ENCODE results near the gene TUBB2B. TPM values are rescaled to one million over a fixed set of nuclear protein-coding genes. Genes with fewer than 3 reads are reported as not detected.

Gene TUBB2B
- total RNA-seq, 2 experiments from 2014 or later = not detected

DNA sequence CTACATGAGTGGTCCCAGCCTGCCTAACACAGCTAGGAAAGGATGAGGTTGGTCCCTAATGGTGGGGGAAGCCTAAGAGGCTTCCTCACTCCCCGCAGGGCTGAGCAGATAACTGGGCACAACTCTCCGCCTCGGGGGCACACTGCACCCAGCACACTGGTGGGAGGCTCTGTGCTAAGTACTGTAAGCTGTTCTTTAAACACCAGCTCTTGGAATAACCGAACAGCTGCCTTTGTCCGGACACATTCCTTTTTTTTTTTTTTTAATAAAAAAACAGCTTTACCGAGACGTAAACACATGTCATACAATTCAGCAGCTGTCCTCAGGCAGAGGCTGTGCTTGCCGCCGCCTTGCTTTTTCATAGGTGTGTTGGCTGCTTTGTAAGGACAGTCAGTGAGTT lies 38.2 kb upstream of the TUBB2B start:
- H3K27me3 Mint-ChIP-seq = no peaks in the 10 kb centered on the region
- no peak overlapping the region for H3K4me3 Mint-ChIP-seq
- no peaks in the 10 kb centered on the region for H3K9me3 Mint-ChIP-seq
- ChIA-PET POLR2A (no interaction called here), CTCF (interaction anchor here (1.5 kb wide), 1 partner anchor 14 kb away, joined by 5 read pairs; no protein-coding TSS in a partner anchor)
- peaks cover 32% of the 10 kb centered on the region for H3K4me1 Mint-ChIP-seq
- H3K36me3 Mint-ChIP-seq (ENCODE audit: low read depth) = peaks cover 12% of the 10 kb centered on the region
- DNase-seq = no peak
- no peak overlapping the region for H3K27ac Mint-ChIP-seq

DNA sequence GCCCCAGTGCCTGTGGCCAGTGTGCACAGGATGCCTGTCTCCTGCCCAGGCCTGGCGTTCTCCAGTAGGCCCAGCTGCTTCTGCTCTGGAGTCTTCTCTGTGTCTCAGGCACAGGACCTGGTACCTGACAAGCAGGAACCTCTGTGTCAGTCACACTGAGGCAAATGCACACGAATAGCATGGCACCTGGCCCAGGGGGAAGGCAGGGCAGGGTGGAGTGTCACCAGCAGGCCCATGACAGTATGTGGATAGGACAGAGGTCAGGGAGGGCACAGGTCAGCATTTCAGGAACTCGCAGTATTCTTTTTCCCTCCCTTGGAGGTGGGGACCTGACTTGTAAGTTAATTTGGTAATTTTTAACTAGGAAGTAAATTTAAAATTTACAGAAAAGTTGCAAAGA lies 36.9 kb upstream of the TUBB2B start:
- ChIA-PET CTCF (no interaction called here), POLR2A (interaction anchor here (0.6 to 1.0 kb wide), 2 partner anchors 623 to 755 kb away, joined by 3 to 4 read pairs; no protein-coding TSS in a partner anchor)
- H3K27ac Mint-ChIP-seq = no peak overlapping the region
- H3K4me3 Mint-ChIP-seq = no peak overlapping the region
- DNase-seq = no peak
- H3K27me3 Mint-ChIP-seq = no peaks in the 10 kb centered on the region
- peaks cover 10% of the 10 kb centered on the region for H3K36me3 Mint-ChIP-seq (ENCODE audit: low read depth)
- no peaks in the 10 kb centered on the region for H3K9me3 Mint-ChIP-seq
- H3K4me1 Mint-ChIP-seq = peaks cover 40% of the 10 kb centered on the region

DNA sequence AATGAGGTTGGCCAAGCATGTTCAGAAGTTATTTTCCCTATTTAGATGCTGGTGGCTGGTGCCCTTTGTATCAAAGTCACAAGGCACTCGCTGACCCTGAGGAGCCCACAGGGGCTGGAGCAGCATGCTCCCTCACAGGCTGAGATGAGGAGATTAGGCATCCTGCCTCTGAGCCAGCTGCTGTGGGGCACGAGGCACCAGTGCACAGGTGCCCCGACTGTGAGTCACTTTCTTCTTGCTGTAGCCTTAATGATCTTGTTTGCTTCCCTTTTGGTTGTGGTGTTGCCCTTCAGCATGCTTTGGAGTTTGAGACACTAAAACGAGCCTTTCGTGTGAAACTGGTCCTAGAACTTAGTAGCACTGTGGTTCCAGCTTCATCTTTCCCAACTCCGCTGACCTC lies 35.6 kb upstream of the TUBB2B start:
- DNase-seq = no peak
- Mint-ChIP-seq H3K4me1 (peaks cover 41% of the 10 kb centered on the region), H3K4me3 (no peak overlapping the region), H3K36me3 (ENCODE audit: low read depth) (peaks cover 9% of the 10 kb centered on the region), H3K9me3 (no peaks in the 10 kb centered on the region), H3K27ac (no peak overlapping the region), H3K27me3 (no peaks in the 10 kb centered on the region)
- POLR2A ChIA-PET = no interaction called here
- CTCF ChIA-PET = interaction anchor here (1.2 to 1.9 kb wide), 3 partner anchors 9 to 106 kb away, joined by 3 to 4 read pairs (median 3); partner anchors contain the start of gene TUBB2A

- Mint-ChIP-seq H3K36me3 (ENCODE audit: low read depth) (peaks cover 4% of the 10 kb centered on the region), H3K27ac (no peak overlapping the region), H3K4me3 (no peak overlapping the region), H3K9me3 (no peaks in the 10 kb centered on the region), H3K4me1 (peaks cover 42% of the 10 kb centered on the region), H3K27me3 (peaks cover 6% of the 10 kb centered on the region)
- DNase-seq = no peak
- ChIA-PET POLR2A (no interaction called here), CTCF (interaction anchor here (1.9 to 3.9 kb wide), 2 partner anchors 10 to 11 kb away, joined by 4 to 24 read pairs; no protein-coding TSS in a partner anchor)
Measured at GRCh38 chr6:3261921-3262320, 34.5 kb upstream of the TUBB2B start.

DNA sequence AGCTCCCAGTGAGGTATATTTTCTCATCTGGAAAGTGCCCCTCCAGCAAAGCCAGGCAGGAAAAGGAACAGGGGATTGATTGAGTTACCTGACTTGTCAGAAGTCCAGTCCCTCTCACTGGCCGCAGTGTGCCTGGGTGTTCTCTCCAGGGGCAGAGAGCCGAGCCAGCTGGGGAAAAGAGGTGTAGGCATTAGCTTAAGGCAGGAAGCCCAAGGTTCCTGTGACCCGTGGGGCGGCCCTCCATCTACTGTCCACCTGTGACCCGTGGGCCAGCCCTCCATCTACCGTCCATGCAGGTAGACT lies 34.0 kb upstream of the TUBB2B start:
- Mint-ChIP-seq H3K4me1 (peaks cover 42% of the 10 kb centered on the region), H3K4me3 (no peak overlapping the region), H3K27me3 (peaks cover 10% of the 10 kb centered on the region), H3K27ac (no peak overlapping the region), H3K36me3 (ENCODE audit: low read depth) (peaks cover 4% of the 10 kb centered on the region), H3K9me3 (no peaks in the 10 kb centered on the region)
- ChIA-PET POLR2A (no interaction called here), CTCF (interaction anchor here (1.8 to 3.9 kb wide), 2 partner anchors 10 to 18 kb away, joined by 5 to 24 read pairs; no protein-coding TSS in a partner anchor)
- DNase-seq = no peak

DNA sequence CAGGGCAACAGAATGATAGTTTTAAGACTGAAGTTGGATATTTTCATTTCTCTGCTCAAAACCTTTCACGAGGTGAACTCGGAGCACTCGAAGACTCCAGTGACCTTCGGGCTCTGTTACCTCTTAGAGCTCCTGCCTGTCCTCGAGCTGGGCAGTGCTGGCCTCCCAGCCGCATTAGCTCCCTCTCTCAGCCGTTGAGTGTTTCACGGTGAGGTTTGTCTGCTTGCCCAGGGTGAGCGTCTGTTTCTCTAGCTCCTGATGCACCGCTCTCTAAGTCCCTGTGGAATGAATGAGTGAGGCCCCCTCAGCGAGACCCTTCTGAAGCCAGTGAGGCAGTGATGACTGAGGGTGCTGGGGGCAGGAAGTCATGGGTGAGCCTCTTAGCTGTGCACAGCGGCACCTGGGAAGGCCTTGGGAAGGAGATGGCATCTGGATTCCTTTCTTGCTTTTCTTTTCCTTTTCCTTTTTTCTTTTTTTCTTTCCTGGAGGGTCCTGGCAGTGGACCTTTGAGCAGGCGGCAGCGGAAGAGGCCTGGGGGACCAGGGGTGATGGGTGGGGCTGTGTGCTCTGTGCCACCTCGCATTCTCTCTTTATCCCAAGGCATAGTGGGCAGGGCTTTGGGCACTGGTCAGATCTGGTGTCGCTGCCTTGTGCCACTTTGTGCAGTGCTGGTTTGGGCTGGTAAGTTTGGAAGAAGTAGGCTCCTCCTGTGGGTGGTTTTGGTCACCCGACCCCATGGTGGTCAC lies 33.5 kb upstream of the TUBB2B start:
- Mint-ChIP-seq H3K27me3 (peaks cover 10% of the 10 kb centered on the region), H3K9me3 (no peaks in the 10 kb centered on the region), H3K4me1 (peaks cover 42% of the 10 kb centered on the region), H3K4me3 (peak overlapping the region; percentile 56), H3K36me3 (ENCODE audit: low read depth) (peaks cover 4% of the 10 kb centered on the region), H3K27ac (peak overlapping the region; percentile 47)
- no peak for DNase-seq
- CTCF ChIA-PET = interaction anchor here (0.6 to 3.9 kb wide), 3 partner anchors 9 to 403 kb away, joined by 3 to 24 read pairs (median 5); no protein-coding TSS in a partner anchor
- POLR2A ChIA-PET = interaction anchor here (2.0 kb wide), 1 partner anchor 30 kb away, joined by 8 read pairs; no protein-coding TSS in a partner anchor

- peak overlapping the region; percentile 56 for H3K4me3 Mint-ChIP-seq
- ChIA-PET CTCF (interaction anchor here (0.6 to 3.9 kb wide), 8 partner anchors 9 to 403 kb away, joined by 3 to 24 read pairs (median 4); partner anchors contain the start of gene TUBB2A), POLR2A (interaction anchor here (0.7 to 2.0 kb wide), 5 partner anchors 29 to 162 kb away, joined by 3 to 8 read pairs (median 4); no protein-coding TSS in a partner anchor)
- H3K36me3 Mint-ChIP-seq (ENCODE audit: low read depth) = peaks cover 4% of the 10 kb centered on the region
- no peaks in the 10 kb centered on the region for H3K9me3 Mint-ChIP-seq
- no peak overlapping the region for H3K27ac Mint-ChIP-seq
- H3K4me1 Mint-ChIP-seq = peaks cover 42% of the 10 kb centered on the region
- H3K27me3 Mint-ChIP-seq = peaks cover 10% of the 10 kb centered on the region
- DNase-seq = no peak
Measured at GRCh38 chr6:3260296-3260695, 32.8 kb upstream of the TUBB2B start.

- Mint-ChIP-seq H3K27ac (peak overlapping the region; percentile 86), H3K36me3 (ENCODE audit: low read depth) (peaks cover 4% of the 10 kb centered on the region), H3K27me3 (peaks cover 10% of the 10 kb centered on the region), H3K4me1 (peaks cover 42% of the 10 kb centered on the region), H3K4me3 (peak overlapping the region; percentile 95), H3K9me3 (no peaks in the 10 kb centered on the region)
- ChIA-PET POLR2A (interaction anchor here (0.7 to 2.0 kb wide), 13 partner anchors 10 to 269 kb away, joined by 3 to 9 read pairs (median 4); partner anchors contain the start of gene TUBB2A), CTCF (interaction anchor here (0.6 to 3.9 kb wide), 13 partner anchors 8 to 589 kb away, joined by 3 to 24 read pairs (median 4); partner anchors contain the start of genes FAM50B, RIPK1 and TUBB2A)
- peak; percentile 38 for DNase-seq
Measured at GRCh38 chr6:3259491-3259958, 32.1 kb upstream of the TUBB2B start.

GRCh38 chr6:3258720-3259490 lies 31.5 kb upstream of the TUBB2B start, which contains the start of gene PSMG4:
PSMG4 (plus strand) TSS chr6:3258947; CDS start chr6:3259023, 76 bp downstream.
- H3K4me3 Mint-ChIP-seq = peak within 1 kb of the TSS; percentile 95
- H3K27ac Mint-ChIP-seq = peak within 1 kb of the TSS; percentile 86

GRCh38 chr6:3258201-3258600 lies 30.7 kb upstream of the TUBB2B start:
- Mint-ChIP-seq H3K4me3 (peak overlapping the region; percentile 65), H3K36me3 (ENCODE audit: low read depth) (peaks cover 4% of the 10 kb centered on the region), H3K27me3 (peaks cover 10% of the 10 kb centered on the region), H3K9me3 (no peaks in the 10 kb centered on the region), H3K27ac (no peak overlapping the region), H3K4me1 (peaks cover 38% of the 10 kb centered on the region)
- DNase-seq = no peak
- ChIA-PET CTCF (interaction anchor here (1.0 to 2.3 kb wide), 4 partner anchors 10 to 133 kb away, joined by 3 to 9 read pairs (median 6); partner anchors contain the start of gene TUBB2A), POLR2A (interaction anchor here (1.3 to 2.0 kb wide), 3 partner anchors 17 to 135 kb away, joined by 3 to 8 read pairs (median 6); no protein-coding TSS in a partner anchor)

More at GRCh38 chr6:3258720-3259490, 31.5 kb upstream of the TUBB2B start, which contains the start of gene PSMG4:
- Mint-ChIP-seq H3K36me3 (ENCODE audit: low read depth) (peaks cover 4% of the 10 kb centered on the region), H3K27me3 (peaks cover 10% of the 10 kb centered on the region), H3K9me3 (no peaks in the 10 kb centered on the region), H3K4me1 (peaks cover 42% of the 10 kb centered on the region)
- ChIA-PET POLR2A (interaction anchor here (0.7 to 2.0 kb wide), 13 partner anchors 9 to 269 kb away, joined by 3 to 9 read pairs (median 4); partner anchors contain the start of gene TUBB2A), CTCF (interaction anchor here (0.8 to 3.9 kb wide), 12 partner anchors 7 to 590 kb away, joined by 3 to 24 read pairs (median 4); partner anchors contain the start of genes FAM50B, RIPK1 and TUBB2A)
- peak; percentile 93 for DNase-seq

GRCh38 chr6:3253597-3253961 lies 26.1 kb upstream of the TUBB2B start:
- peaks cover 18% of the 10 kb centered on the region for H3K27me3 Mint-ChIP-seq
- ChIA-PET CTCF (interaction anchor here (0.6 to 6.8 kb wide), 5 partner anchors 10 to 127 kb away, joined by 3 to 42 read pairs (median 3); partner anchors contain the start of gene TUBB2A), POLR2A (interaction anchor here (1.0 kb wide), 1 partner anchor 91 kb away, joined by 3 read pairs; no protein-coding TSS in a partner anchor)
- H3K4me1 Mint-ChIP-seq = peaks cover 16% of the 10 kb centered on the region
- no peak overlapping the region for H3K27ac Mint-ChIP-seq
- no peaks in the 10 kb centered on the region for H3K9me3 Mint-ChIP-seq
- H3K4me3 Mint-ChIP-seq = no peak overlapping the region
- DNase-seq = no peak
- no peaks in the 10 kb centered on the region for H3K36me3 Mint-ChIP-seq (ENCODE audit: low read depth)

DNA sequence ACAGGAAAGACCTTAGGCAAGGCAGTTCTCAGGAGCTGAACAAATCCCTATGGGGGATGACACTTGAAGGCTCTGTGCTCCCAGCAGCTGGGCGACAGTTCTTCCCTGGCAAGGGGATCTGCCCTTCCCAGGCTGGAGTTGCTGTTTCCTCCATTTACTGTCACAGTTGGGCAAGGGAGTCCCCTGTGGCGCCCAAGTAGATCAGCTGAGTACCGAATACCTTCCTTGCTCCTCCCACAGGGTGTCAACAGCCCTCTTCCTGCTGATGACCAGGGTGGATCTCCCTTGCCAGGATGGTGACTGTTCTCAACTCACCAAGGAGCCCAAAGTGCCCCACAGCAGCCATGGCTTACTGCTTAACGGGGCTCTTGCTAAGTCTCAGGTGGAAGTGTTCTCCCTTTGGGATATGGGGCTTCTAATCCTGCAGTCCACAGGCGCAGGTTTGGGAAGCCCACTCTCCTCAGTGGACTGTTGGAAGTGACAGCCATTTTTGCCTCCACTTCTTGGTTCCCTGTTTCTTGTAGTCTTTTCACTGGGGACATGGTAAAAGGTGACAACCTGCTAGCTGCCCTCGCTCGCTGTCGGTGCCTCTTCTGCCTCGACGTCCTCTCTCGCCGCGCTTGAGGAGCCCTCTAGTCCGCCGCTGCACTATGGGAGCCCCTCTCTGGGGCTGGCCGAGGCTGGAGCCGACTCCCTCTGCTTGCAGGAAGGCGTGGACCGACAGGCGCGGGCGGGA lies 25.6 kb upstream of the TUBB2B start:
- Mint-ChIP-seq H3K9me3 (no peaks in the 10 kb centered on the region), H3K4me1 (peaks cover 16% of the 10 kb centered on the region), H3K27me3 (peaks cover 18% of the 10 kb centered on the region), H3K36me3 (ENCODE audit: low read depth) (no peaks in the 10 kb centered on the region), H3K27ac (peak overlapping the region; percentile 38), H3K4me3 (no peak overlapping the region)
- CTCF ChIA-PET = interaction anchor here (1.0 to 6.8 kb wide), 8 partner anchors 8 to 155 kb away, joined by 3 to 42 read pairs (median 12); partner anchors contain the start of gene TUBB2A
- POLR2A ChIA-PET = no interaction called here
- no peak for DNase-seq
